ENCODE results near the gene MEGF9.

MEGF9 gene

GRCh38 chr9:120708526-120709224 is 5.6 kb downstream of the MEGF9 start:
- in situ Hi-C loops (cut with HindIII; ENCODE audit: low sequenced_read_pairs), result no loop called here

- in situ Hi-C loops (cut with HindIII; ENCODE audit: low sequenced_read_pairs), result no loop called here
Measured at GRCh38 chr9:120707170-120707569, 7.1 kb downstream of the MEGF9 start.

- in situ Hi-C loops (cut with HindIII; ENCODE audit: low sequenced_read_pairs), result no loop called here
Measured at GRCh38 chr9:120705174-120705573, 9.1 kb downstream of the MEGF9 start.

- in situ Hi-C loops (cut with HindIII; ENCODE audit: low sequenced_read_pairs), result no loop called here
Measured at GRCh38 chr9:120702075-120702474, 12.2 kb downstream of the MEGF9 start.

GRCh38 chr9:120701248-120701647 is 13.0 kb downstream of the MEGF9 start:
- in situ Hi-C loops (cut with HindIII; ENCODE audit: low sequenced_read_pairs), result no loop called here

- in situ Hi-C loops (cut with HindIII; ENCODE audit: low sequenced_read_pairs), result no loop called here
Measured at GRCh38 chr9:120698766-120699165, 15.5 kb downstream of the MEGF9 start.

GRCh38 chr9:120697448-120697847 is 16.8 kb downstream of the MEGF9 start:
- in situ Hi-C loops (cut with HindIII; ENCODE audit: low sequenced_read_pairs), result no loop called here

- in situ Hi-C loops (cut with HindIII; ENCODE audit: low sequenced_read_pairs), result no loop called here
Measured at GRCh38 chr9:120696551-120697230, 17.6 kb downstream of the MEGF9 start.

- in situ Hi-C loops (cut with HindIII; ENCODE audit: low sequenced_read_pairs), result no loop called here
Measured at GRCh38 chr9:120694559-120694958, 19.7 kb downstream of the MEGF9 start.

- in situ Hi-C loops (cut with HindIII; ENCODE audit: low sequenced_read_pairs), result no loop called here
Measured at GRCh38 chr9:120693700-120694008, 20.6 kb downstream of the MEGF9 start.

- in situ Hi-C loops (cut with HindIII; ENCODE audit: low sequenced_read_pairs), result no loop called here
Measured at GRCh38 chr9:120692901-120693699, 21.2 kb downstream of the MEGF9 start.

GRCh38 chr9:120690372-120690771 is 23.9 kb downstream of the MEGF9 start:
- in situ Hi-C loops (cut with HindIII; ENCODE audit: low sequenced_read_pairs), result no loop called here

GRCh38 chr9:120689860-120690259 is 24.4 kb downstream of the MEGF9 start:
- in situ Hi-C loops (cut with HindIII; ENCODE audit: low sequenced_read_pairs), result no loop called here

GRCh38 chr9:120688758-120689157 is 25.5 kb downstream of the MEGF9 start:
- in situ Hi-C loops (cut with HindIII; ENCODE audit: low sequenced_read_pairs), result no loop called here

GRCh38 chr9:120683150-120683549 is 31.1 kb downstream of the MEGF9 start:
- in situ Hi-C loops (cut with HindIII; ENCODE audit: low sequenced_read_pairs), result no loop called here

- in situ Hi-C loops (cut with HindIII; ENCODE audit: low sequenced_read_pairs), result no loop called here
Measured at GRCh38 chr9:120681121-120681520, 33.1 kb downstream of the MEGF9 start.

- in situ Hi-C loops (cut with HindIII; ENCODE audit: low sequenced_read_pairs), result no loop called here
Measured at GRCh38 chr9:120680579-120680978, 33.7 kb downstream of the MEGF9 start.

GRCh38 chr9:120680161-120680560 is 34.1 kb downstream of the MEGF9 start:
- in situ Hi-C loops (cut with HindIII; ENCODE audit: low sequenced_read_pairs), result no loop called here

- in situ Hi-C loops (cut with HindIII; ENCODE audit: low sequenced_read_pairs), result no loop called here
Measured at GRCh38 chr9:120677965-120678364, 36.3 kb downstream of the MEGF9 start.

- in situ Hi-C loops (cut with HindIII; ENCODE audit: low sequenced_read_pairs), result no loop called here
Measured at GRCh38 chr9:120676767-120677402, 37.4 kb downstream of the MEGF9 start.

GRCh38 chr9:120668399-120668798 is 45.9 kb downstream of the MEGF9 start:
- in situ Hi-C loops (cut with HindIII; ENCODE audit: low sequenced_read_pairs), result no loop called here
